ENCODE results near the gene ZFR2.

The ZFR2 gene

DNA sequence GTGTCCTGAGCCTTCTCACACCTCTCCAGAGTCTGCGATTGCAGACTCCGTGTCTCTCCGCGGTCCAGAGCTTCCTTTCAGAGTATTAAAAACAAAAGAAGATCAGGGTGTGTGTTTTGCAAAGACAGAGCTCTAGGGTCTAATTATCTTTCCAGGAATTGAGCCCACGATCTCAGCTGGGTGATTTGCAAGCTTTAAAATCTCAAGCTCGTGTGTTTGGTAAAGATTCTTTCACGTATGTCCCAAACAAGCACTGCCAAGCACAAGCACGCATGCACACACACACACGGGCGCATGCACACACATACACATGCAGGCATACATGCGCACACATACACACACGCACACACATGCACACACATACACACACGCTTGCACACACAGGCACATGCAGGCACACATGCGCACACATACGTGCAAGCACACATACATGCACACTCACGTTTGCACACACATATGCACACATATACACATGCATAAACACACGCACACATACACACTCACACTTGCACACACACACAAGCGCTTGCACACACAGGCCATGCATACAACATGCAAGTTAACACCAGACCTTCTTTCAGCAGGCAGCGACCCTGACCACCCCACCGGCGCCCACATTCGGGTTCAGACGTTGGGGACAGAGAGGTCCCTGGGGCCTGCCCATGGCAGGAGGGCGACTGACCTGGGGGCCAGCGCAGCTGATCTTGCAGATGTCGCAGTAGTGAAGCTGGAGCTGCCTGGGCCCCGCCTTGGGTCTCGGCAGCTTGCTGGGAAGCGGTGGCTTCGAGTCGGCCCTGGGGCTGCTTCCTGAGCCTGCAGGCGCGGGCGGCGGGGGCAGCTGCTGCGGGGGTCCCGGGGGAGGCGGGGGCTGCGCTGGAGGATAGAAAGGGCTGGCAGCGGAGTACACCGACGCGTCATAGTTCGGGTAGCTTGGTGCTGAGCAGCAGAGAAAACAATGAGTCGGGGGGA lies 37.9 kb downstream of the ZFR2 start:
- no peak overlapping the region for H3K27ac ChIP-seq (ENCODE audit: low read depth, low read length, poor library complexity, severe bottlenecking)
- H3K27me3 ChIP-seq (ENCODE audit: insufficient read depth, low read length), result no peaks in the 10 kb centered on the region
- no peak overlapping the region for H3K9ac ChIP-seq (ENCODE audit: low read length)

DNA sequence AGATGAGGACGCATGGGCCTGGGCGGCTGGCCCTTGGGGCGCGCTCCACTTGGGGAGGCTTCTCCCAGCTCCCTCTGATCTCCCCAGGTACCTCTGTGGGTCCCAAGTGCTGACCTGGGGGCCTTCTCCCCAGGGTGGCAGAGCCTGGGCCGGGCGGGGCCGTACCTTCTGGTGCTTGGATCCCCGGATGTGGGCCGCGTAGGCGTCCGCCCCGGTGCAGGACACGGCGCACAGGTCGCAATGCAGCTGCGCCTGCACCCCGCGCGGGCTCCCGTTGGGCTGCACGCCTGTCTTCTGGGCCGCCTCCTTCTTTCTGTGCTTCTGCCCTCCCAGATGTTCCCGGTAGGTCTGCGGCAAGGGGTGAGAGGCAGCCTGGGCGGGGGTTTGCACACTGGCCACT lies 41.5 kb downstream of the ZFR2 start:
- Histone ChIP-seq H3K36me3 (ENCODE audit: insufficient read depth, low read length) (no peaks in the 10 kb centered on the region), H3K27ac (ENCODE audit: low read depth, low read length, poor library complexity, severe bottlenecking) (no peak overlapping the region), H3K4me3 (ENCODE audit: low read depth, low read length, poor library complexity, severe bottlenecking) (no peak overlapping the region), H3K9ac (ENCODE audit: low read length) (no peak overlapping the region), H3K4me2 (ENCODE audit: low read length) (no peak overlapping the region), H3K9me2 (ENCODE audit: low read depth, low read length) (no peaks in the 10 kb centered on the region), H3K79me2 (ENCODE audit: insufficient read depth, low read length) (no peaks in the 10 kb centered on the region), H3K27me3 (ENCODE audit: insufficient read depth, low read length) (peaks cover 16% of the 10 kb centered on the region; the same call in 1 of the 2 replicates), H3K4me1 (ENCODE audit: insufficient read depth, low read length, severe bottlenecking) (no peaks in the 10 kb centered on the region), H2AFZ (ENCODE audit: low read length) (no peak overlapping the region), H3F3A (ENCODE audit: insufficient read depth, low read length) (no peaks in the 10 kb centered on the region), H4K20me1 (ENCODE audit: insufficient read depth, low read length) (no peaks in the 10 kb centered on the region), H3K9me3 (ENCODE audit: low read length) (no peaks in the 10 kb centered on the region)
- no peak for TF ChIP-seq EZH2 (IDR thresholded peaks at IDR 0.05; ENCODE audit: borderline replicate concordance, low read length)
- TF ChIP-seq, protein P1, sequence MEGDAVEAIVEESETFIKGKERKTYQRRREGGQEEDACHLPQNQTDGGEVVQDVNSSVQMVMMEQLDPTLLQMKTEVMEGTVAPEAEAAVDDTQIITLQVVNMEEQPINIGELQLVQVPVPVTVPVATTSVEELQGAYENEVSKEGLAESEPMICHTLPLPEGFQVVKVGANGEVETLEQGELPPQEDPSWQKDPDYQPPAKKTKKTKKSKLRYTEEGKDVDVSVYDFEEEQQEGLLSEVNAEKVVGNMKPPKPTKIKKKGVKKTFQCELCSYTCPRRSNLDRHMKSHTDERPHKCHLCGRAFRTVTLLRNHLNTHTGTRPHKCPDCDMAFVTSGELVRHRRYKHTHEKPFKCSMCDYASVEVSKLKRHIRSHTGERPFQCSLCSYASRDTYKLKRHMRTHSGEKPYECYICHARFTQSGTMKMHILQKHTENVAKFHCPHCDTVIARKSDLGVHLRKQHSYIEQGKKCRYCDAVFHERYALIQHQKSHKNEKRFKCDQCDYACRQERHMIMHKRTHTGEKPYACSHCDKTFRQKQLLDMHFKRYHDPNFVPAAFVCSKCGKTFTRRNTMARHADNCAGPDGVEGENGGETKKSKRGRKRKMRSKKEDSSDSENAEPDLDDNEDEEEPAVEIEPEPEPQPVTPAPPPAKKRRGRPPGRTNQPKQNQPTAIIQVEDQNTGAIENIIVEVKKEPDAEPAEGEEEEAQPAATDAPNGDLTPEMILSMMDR (IDR thresholded peaks at IDR 0.05; ENCODE audit: low read length), result no peak

More for the DNA sequence above, 37.9 kb downstream of the ZFR2 start:
- Histone ChIP-seq H3K79me2 (ENCODE audit: insufficient read depth, low read length) (no peaks in the 10 kb centered on the region), H3K9me2 (ENCODE audit: low read depth, low read length) (no peaks in the 10 kb centered on the region), H2AFZ (ENCODE audit: low read length) (no peak overlapping the region), H3K4me1 (ENCODE audit: insufficient read depth, low read length, severe bottlenecking) (no peaks in the 10 kb centered on the region), H3K4me2 (ENCODE audit: low read length) (no peak overlapping the region), H4K20me1 (ENCODE audit: insufficient read depth, low read length) (no peaks in the 10 kb centered on the region), H3F3A (ENCODE audit: insufficient read depth, low read length) (no peaks in the 10 kb centered on the region), H3K4me3 (ENCODE audit: low read depth, low read length, poor library complexity, severe bottlenecking) (no peak overlapping the region), H3K9me3 (ENCODE audit: low read length) (no peaks in the 10 kb centered on the region), H3K36me3 (ENCODE audit: insufficient read depth, low read length) (no peaks in the 10 kb centered on the region)
- TF ChIP-seq, protein P1 (IDR thresholded peaks at IDR 0.05; ENCODE audit: low read length), result no peak
- no peak for TF ChIP-seq EZH2 (IDR thresholded peaks at IDR 0.05; ENCODE audit: borderline replicate concordance, low read length)

DNA sequence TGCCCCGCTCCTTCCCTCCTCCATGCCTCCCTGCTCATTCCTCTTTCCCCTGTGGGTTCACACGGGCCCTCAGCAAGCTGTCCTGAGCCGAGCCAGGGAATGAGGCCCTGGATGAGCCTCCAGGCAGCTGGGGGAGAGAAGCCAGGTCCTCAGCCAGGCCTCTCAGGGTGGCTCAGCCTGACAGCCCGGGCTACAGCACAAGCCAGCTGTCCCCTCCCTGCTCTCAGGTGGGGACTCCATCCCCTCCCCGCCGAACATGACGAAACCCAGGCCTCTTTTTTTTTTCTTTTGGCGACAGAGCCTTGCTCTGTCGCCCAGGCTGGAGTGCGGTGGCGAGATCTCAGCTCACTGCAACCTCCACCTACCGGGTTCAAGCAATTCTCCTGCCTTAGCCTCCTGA lies 42.7 kb downstream of the ZFR2 start:
- no peak overlapping the region for H3K4me2 ChIP-seq (ENCODE audit: low read length)
- H3K79me2 ChIP-seq (ENCODE audit: insufficient read depth, low read length), result no peaks in the 10 kb centered on the region
- H3K9me2 ChIP-seq (ENCODE audit: low read depth, low read length), result no peaks in the 10 kb centered on the region
- no peak overlapping the region for H3K4me3 ChIP-seq (ENCODE audit: low read depth, low read length, poor library complexity, severe bottlenecking)
- no peak overlapping the region for H3K27ac ChIP-seq (ENCODE audit: low read depth, low read length, poor library complexity, severe bottlenecking)
- no peaks in the 10 kb centered on the region for H4K20me1 ChIP-seq (ENCODE audit: insufficient read depth, low read length)
- H3K4me1 ChIP-seq (ENCODE audit: insufficient read depth, low read length, severe bottlenecking), result no peaks in the 10 kb centered on the region
- H3K36me3 ChIP-seq (ENCODE audit: insufficient read depth, low read length), result no peaks in the 10 kb centered on the region
- H3F3A ChIP-seq (ENCODE audit: insufficient read depth, low read length), result no peaks in the 10 kb centered on the region
- no peak overlapping the region for H2AFZ ChIP-seq (ENCODE audit: low read length)
- H3K9ac ChIP-seq (ENCODE audit: low read length), result no peak overlapping the region
- no peaks in the 10 kb centered on the region for H3K9me3 ChIP-seq (ENCODE audit: low read length)
- H3K27me3 ChIP-seq (ENCODE audit: insufficient read depth, low read length), result peaks cover 16% of the 10 kb centered on the region; the same call in 1 of the 2 replicates
- TF ChIP-seq, protein P1 (IDR thresholded peaks at IDR 0.05; ENCODE audit: low read length), result no peak
- TF ChIP-seq EZH2 (IDR thresholded peaks at IDR 0.05; ENCODE audit: borderline replicate concordance, low read length), result no peak

All from OCI-LY1 (cell line).